HG02798 (cell line): ENCODE data around the gene TRAF7.
"Not testable (repeated sequence)": the region's sequence is repeated elsewhere in the genome, so short reads cannot be mapped to it uniquely, and the experiment has no call there.

Source experiments
- ATAC-seq: cut with Tn5 transposase; IDR thresholded peaks from one replicate; pipeline ENCODE4 v1.9.1; 2021; ENCODE audit warnings: mild to moderate bottlenecking; ENCODE audit not compliant: unreplicated experiment, poor library complexity

TRAF7 gene

DNA sequence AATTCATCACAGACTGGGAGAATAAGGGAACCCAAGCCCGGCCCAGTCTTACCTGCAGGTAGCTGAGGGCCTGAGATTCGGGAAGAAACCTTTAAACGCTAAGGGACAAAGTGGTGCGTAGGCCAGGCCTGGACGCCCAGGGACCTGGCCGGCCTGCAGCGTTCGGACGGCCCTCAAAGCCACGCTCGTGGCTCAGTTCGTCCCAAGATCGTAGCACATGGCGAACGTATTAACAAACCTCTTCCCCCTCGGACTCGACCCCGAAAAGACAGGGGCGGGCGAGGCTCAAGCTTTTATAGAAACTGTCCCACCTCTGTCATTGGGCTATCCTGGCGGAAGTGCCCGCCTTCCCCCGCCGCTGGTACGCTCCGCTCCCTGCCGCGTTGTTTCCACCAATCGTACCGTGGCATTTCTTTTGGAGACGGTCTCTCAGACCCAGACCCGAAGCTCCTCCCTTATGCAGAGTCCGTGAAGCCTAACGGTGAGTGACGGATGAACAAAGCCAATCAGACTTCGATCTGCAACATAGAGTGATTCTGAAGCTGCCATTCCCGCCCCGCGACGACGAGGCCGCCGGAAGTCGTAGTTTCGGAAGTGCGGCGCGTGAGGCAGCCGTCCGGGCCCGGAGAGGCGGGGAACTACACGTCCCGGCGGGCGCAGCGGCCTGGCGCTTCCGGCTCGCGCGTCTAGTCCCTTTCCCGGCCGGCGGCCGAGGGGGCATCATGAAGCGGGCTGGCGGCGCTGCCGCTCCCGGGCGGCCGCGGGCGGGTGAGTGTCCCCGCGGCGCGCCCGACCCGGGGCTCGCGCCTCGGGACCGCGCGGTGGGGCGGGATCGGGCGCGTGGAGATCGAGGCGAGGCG, at the start of gene TRAF7:
TRAF7 (plus strand) TSS at position 692 of the 860 bp plus-strand sequence. CDS start 8,139 bp downstream, outside the sequence.
- peak; percentile 86 for ATAC-seq

DNA sequence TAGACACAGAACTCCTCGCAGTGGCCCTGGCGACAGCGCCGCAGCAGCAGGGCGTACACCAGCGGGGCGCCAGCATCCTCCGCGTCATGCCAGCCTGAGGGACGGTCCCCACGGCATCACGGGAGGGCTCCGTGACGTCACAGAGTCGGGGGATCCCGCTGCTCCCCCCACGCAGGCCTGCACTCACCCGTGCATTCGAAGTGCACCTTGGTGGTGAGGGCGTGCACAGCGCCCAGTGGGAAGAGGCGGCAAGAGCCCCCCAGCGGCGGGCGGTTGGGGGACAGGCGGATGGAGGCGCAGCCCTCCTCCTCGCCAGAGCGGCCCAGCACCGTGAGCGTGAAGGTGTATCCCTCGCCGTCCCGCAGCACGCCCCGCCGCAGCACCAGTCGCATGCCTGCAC, 49.4 kb upstream of the TRAF7 start:
- not testable (repeated sequence) for ATAC-seq

DNA sequence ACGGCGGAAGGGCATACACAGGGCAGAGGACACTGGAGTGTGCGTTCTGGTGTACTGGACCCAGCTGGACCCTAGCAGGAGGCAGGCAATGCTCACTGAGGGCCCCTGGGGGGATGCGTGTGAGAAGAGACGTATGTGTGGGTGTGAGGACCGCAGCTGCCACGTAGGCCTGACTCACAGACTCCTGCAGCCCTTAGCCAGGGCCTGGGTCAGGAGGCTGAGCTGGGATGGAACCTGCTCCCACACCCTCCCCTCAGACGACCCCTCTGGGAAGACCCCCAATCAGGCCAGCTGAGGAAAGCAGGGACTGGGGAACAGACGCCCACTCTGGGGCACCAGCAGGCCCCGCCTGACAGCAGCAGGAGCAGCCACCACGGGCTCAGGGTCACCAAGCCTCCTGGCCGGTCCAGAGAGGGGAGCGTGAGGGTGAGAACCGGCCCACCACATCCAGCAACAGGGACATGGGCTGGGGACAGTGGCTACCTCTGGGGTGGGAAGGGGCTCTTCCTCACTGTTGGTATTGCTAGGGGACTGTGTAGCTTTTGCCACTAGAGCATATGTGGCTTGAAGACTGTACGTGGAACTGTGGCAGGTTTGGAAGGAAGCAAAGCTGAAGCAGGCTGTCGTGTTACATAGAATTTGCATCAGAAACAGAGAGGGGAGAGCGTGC, 48.3 kb upstream of the TRAF7 start:
- not testable (repeated sequence) for ATAC-seq

DNA sequence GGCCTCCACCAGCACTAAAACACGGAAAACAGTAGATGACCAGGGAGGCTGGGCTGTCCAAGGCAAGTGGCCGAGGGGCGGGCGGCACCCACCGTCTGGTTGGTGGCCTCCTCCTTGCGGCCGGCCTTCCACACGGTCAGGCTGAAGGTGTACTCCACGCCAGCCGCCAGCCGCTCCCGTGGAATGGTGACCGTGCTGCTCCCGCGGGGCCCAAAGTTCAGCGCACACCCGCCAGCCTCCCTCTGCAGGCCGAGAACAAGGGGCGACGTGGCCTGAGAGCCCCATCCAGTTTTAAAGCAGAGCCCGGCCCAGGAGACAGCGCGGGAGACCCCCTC, 47.8 kb upstream of the TRAF7 start:
- not testable (repeated sequence) for ATAC-seq

DNA sequence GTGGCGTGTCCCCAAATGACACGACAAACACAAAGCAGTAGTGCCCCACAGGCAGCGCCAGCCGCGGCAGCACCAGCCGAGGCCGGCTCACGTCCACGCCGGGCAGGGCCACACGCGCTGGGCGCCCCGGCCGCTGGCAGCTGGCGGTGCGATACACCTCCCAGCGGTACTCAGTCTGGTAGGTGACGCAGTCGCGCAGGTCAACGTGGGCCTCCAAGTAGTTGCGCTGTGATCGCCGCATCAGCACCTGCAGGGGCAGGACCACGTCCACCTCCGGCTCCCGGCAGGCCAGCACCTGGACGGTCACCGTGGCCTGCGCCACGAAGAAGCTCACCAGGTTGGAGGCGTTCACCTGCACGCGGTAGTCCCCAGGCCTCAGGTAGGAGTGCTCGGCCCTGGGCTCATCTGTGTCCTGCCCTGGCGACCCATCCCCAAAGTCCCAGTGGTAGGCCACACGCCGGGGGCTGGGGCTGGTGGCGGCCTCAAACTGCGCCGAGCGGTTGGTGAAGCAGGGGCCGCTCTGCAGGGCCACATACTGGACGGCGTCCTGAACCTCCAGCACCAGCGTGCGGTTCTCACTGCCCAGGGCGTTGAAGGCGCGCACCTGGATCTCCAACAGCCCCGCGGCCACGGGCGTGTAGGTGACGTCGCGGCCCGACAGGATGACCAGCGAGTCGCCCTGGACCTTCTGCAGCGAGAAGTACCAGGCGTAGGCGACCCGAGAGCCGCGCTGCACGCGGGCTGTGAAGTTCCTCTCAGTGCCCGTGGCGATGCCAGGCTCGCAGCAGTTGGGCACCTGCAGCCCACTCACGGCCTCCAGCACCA, 46.9 kb upstream of the TRAF7 start:
- not testable (repeated sequence) for ATAC-seq

DNA sequence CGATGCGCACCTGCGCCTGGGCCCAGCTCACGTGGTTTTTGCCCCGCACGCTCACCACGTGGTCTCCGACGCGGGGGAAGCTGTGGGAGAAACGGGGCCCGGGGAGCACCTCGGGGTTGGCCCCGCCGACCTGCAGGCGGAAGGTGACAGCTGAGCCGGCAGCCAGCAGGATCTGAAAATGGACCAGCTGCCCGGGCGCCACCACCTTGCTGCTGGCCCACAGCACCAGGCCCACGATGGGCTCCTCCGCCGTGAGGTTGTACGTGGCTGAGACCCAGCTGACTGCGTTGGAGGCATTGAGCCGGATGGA, 46.4 kb upstream of the TRAF7 start:
- ATAC-seq = not testable (repeated sequence)

DNA sequence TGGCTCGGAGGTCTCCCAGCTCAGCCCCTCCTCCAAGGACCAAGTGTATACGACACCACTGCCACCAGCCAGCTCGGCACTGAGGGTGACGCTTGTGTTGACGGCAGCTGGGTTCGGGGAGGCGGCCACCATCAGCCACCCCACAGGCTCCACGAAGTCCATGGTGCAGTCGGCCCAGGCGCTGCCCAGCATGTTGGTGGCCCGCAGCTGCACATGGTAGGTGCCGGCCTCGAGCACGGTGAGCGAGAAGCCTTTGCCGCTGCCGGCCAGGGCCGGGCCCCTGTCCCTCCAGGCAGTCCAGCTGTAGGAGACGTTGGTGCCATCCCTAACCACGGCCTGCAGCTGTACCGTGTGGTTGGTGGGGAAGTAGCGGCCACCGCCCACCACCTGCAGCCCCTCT, 45.7 kb upstream of the TRAF7 start:
- not testable (repeated sequence) for ATAC-seq

DNA sequence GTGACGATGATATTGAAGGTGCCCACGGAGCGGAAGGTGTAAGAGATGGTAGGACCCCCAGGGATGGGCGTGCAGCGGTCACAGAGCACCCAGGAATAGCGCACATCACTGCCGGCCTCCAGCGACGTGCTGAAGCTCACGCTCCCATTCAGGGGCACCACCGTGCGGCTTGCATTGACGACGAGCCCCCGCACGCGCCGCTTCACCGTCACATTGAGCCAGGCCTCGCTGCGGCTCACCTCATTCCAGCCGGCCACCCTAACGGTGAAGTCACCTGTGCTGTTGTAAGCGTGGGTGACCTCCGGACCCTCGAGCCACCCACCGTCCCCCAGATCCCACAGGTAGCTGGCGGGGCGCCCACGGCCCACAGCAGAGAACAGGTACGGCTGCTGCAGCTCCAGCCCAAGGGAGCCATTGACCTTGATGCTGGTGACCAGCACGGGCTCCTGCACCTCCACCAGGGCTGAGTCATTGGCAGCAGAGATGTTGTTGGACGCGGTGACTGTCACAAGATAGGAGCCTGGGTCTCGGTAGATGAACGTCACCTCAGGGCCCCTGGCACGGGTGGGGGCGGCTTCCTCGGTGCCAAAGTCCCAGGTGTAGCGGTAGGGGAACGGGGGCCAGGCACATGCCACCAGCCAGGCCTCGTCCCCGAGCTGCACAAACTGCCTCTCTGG, 45.1 kb upstream of the TRAF7 start:
- not testable (repeated sequence) for ATAC-seq

DNA sequence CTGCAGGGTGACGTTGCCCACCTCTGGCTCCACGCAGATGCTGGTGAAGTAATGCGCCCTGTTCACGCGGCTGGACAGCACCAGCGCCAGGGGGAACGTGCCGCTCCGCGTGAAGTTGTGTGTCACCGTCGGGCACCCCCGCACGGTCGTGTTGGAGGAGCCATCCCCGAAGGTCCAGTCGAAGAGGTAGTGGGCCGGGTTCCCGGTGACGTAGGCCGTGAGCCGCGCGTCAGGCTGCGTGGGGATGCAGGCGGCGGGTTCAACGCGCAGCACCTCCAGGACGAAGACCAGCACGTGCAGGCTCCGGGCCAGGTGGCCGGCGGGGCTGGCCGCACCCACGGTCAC, 44.6 kb upstream of the TRAF7 start:
- ATAC-seq = not testable (repeated sequence)

DNA sequence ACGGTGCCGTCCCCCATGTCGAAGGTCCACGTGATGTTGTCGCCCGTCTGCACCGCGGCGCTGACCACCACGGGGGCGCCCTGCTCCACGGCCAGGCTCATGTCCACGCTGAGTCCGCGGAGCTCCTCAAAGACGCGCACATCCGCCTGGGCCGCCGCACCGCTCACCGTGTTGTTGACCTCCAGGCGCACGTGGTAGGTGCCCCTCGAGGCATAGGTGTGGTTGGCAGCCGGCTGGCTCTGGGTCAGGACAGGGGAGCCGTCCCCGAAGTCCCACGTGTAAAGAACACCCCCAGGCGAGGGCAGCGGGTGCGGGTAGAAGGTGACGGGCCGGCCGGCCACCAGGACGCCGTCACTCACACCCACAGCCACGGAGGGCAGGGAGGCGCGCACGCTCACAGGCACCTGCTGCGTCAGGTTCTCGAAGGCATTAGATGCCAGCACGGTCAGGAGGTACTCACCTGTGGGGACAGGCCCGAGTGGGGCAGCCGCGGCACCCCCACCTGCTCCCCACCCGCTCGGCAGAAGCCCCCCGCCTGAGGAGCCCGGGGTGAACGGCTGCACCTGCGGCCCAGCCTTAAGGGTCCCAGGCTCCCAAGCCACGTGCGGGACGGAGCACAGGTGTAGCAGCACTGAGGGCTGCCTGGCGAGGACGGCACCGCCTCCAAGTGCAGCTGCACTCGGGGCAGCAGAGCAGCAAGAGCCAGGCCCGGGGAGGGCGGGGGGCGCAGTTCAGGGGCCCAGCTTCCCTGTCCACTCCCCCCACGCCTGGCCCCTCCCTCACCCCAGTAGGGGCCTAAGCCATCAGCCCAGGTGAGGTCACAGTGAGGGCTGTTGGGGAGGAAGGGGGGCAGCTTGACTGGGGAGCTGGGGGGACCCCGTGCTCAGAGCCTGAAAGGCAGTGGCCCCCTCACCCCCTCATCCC, 43.9 kb upstream of the TRAF7 start:
- not testable (repeated sequence) for ATAC-seq

DNA sequence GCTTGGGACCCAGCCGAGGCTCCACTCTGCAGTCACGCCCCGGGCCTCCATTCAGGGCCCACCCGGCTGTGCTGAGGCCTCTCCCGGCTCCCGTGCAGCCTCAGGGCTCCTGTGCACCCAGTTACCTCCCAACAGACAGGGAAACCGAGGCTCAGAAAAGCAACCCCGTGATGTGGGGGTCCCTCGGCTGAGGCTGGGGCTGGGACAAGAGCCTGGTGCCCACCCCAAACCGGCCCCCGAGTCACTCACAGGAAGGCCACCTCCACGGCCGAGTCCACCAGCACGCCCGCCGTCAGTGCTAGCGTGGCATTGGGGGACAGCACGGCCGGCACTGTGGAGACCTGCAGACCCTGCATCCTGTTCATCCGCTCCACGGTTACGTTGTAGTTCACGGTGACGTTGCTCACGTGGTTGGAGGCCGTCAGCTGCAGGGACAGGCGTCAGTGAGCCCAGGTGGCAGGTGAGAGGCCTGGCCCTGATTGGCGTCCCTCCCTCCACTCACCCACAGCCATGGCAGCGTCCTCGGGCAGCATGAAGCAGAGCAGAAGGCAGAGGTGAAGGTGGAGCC, 43.0 kb upstream of the TRAF7 start:
- ATAC-seq = not testable (repeated sequence)

DNA sequence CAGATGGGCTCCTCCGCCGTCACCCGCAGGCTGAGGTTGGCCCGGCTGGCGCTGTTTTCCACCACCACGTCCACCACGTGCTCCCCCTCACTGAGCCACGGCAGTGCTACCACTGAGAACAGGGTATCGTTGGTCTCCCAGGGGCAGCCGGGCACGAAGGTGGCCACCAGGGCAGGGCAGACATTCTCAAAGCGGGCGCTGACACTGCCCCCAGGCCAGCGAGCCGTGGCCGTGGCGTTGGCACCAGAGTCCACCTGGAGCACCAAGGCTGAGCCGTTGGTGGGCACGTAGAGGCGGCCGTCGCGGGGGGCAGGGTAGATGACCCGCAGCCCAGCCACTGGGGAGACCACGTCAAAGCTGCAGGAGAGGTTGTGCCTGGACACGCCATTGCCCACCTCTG, 41.4 kb upstream of the TRAF7 start:
- ATAC-seq = not testable (repeated sequence)

DNA sequence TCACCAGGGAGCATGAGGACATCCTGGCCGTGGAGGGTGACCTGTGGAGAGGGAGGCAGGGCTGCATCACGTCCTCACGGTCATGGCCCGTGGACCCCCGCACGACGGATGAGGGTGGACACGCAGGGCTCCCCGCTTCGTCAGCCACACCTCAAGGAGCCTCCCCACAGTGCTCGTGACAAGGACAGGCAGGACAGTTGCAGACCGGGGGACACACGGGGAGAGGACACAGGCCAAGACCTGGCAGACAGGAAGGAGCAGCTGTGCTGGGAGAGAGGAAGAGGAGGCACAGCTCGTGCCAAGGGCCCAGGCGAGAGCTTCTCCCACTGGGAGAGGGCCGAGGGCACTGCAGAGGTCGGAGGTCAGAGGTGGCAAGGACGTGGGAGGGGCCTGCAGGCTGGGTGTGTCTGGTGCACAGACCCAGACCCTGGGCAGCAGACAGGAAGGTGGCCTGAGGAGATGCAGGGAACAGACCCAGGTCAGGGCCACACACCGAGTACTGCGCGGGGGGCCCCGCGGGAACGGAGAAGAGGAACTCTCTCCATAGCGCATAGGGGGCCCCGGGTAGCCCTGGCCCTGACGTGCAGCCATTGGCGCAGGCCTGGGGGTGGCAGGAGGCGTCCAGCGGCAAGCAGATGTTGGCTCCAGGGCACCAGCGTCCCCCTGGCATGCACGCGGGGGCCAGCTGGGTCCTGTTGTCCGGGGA, 40.5 kb upstream of the TRAF7 start:
- not testable (repeated sequence) for ATAC-seq

DNA sequence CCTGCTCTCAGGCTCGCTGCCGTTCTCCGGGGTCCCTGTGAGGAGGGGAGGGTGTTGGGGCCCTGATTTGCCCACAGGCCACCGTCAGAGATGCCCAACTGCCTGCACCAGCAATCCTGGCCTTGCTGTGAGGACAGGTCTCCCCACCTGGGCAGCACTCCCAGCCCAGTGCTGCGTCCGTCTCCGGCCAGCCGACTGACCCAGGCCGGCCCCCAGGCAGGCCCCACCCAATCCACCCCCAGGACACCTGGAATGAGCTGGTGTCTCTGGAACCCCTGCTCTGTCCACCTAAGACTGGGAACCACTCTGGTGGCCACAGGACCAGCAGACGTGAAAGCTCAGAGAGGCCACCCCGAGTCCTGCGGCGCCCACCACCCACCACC, 40.0 kb upstream of the TRAF7 start:
- ATAC-seq = no peak

DNA sequence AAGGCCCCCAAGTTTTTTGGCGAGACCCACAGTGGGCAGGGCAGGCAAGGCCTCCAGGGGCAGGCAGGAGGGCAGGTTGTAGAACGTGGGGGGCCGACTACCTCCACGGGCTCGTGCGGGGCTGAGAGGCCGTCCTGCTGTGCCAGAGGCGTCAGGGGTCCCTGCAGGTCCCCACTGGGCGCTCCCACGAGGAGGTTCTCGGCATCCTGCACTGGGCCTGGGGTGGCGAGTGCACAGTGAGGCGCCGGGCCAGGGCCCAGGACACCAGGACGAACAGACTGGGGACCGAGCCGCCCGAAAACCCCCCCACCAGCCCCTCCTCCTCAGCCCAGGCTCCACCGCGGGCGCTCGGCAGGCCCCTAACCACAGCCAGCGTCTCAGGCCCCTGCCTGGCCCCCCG, 39.2 kb upstream of the TRAF7 start:
- ATAC-seq = not testable (repeated sequence)

DNA sequence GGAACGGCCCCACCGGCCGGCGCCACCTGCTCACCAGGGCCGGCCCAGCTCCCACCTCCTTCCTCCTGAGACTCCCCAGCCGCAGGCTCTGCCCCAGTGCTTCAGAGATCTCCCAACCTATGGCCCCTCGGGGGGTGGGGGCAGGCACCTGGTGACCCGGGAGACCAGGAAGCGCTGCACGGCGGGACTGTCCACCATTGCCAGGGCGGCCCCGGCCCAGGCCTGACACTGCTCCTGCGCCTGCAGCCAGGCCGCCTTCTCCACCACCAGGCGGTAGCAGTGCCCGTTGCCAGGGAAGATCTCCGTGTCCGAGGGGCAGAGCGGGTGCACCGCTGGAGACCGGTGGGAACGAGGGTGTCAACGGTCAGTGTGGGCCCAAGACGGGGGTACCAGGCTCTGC, 38.2 kb upstream of the TRAF7 start:
- not testable (repeated sequence) for ATAC-seq

DNA sequence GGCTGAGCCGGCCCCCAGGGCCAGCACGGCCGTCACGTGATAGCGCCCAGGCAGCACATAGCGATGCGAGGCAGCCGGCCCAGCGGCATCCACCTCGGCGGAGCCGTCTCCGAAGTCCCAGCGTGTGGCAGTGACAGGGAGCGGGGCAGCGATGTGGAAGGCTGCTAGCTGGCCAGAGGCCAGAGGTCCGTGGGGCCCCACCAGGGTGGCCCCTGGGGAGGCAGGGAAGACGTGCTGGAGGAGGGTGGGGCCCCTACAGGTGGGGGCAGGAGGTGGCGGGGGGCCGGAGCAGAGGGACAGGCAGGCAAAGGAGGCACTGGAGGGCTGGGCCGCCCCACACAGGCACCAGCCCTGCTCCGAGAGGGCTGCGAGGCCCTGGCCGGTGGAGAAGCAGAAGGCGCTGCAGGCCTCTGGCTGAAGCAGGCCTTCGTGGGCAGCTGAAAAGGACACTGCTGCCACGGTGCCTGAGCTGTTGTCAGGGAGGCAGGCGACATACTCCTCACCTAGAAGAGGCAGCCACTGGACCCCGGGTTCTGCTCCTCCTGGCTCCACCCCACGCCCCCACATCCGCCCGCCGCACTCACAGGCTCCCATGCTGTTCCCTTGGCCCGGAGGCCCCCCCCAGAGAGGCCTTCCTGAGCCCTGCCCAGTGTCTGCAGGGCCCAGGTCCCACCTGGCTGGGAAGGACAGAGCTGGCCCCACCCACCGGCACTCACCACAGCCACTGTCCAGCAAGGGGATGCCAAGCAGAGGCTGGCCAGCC, 37.4 kb upstream of the TRAF7 start:
- not testable (repeated sequence) for ATAC-seq

DNA sequence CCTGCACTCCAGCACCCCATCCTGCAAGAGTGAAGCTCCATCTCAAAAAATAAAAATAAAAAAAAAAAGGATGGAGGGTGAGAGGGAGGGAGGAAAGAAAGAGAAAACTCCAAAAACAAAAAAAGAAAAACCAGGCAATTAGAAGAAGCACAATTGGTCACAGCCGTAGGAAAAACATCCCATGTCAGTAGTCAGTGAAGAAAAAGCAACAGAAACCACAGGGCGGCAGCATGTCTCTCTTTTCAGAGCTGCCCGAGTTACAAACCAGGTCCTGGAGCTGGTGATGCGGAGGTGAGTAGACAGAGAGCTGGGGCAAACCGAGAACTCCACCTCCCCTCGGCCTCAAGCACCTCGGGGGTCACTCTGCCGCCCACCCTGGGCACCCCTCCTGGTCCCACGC, 34.3 kb upstream of the TRAF7 start:
- ATAC-seq = not testable (repeated sequence)
